HG02981 (cell line): ENCODE data around the gene ARHGAP24.

Experiments
- ATAC-seq: cut with Tn5 transposase; IDR thresholded peaks from one replicate; pipeline ENCODE4 v1.9.1; 2021; ENCODE audit warnings: mild to moderate bottlenecking, moderate library complexity; ENCODE audit not compliant: unreplicated experiment

Gene ARHGAP24

GRCh38 chr4:85769009-85769408, 294.1 kb downstream of the ARHGAP24 start:
- ATAC-seq: no peak

DNA sequence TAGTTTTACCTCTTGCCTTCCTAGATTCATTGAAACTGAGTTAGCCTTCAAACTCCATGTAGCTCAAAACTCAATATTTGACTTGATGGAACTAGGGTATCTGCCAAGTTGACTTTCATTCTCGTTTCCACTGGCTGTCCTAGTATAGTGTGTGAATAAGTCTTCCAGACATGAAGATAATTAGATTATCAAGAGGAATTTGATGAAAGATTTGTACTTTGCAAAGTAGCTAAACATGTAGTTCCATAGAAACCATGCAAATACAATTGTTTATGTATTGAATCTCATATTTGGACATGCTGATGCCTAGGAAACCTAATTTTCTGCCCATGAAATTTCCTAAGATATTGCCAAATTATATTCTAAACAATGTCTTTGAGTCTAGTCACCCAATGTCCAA, 297.5 kb downstream of the ARHGAP24 start:
- no peak for ATAC-seq

DNA sequence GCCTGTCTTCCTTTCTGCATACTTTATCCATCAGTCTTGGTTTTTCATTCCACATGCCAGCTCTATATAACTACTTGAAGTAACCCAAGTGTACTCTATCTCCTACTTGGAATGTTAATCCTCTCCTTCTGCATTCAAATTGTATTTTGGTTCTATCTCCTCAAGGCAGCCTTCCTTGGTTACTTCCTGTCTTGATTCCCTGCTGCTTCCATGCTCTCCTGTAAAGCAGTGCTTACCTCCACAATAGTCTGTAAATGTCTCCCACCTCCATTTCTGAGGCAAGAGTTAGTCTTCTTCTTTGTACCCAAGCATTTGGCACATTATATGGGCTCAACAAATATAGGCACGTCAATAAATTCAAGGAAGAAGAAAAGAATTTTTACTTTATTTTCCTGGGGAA, 298.4 kb downstream of the ARHGAP24 start:
- ATAC-seq: no peak

GRCh38 chr4:85774000-85774399, 299.1 kb downstream of the ARHGAP24 start:
- ATAC-seq: no peak

- ATAC-seq: no peak
These were observed 299.5 kb downstream of the ARHGAP24 start for GRCh38 chr4:85774489-85774888.

DNA sequence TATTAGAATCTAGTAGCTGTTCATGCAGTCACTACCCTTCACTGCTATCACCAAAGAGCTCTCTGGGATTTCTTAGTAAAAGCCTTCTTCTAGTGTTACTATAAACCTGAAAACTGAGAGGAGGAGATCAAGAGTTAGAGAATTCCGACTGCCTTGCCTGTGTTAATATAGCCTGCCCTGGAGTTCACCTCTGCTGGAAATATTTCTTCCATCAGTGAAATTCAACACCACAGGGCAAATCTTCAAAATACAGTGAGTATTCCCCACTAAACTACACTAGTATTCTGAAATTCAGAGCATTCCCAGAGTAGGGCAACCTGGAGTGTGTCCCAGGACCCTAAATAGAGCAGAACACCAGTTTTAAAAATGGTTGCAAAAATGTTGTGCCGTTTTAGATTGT, 301.1 kb downstream of the ARHGAP24 start:
- no peak for ATAC-seq

- ATAC-seq: no peak
These were observed 301.6 kb downstream of the ARHGAP24 start for GRCh38 chr4:85776579-85776978.

- ATAC-seq: peak; percentile 68
These were observed 303.1 kb downstream of the ARHGAP24 start for GRCh38 chr4:85777908-85778631.

GRCh38 chr4:85778632-85779131, 303.7 kb downstream of the ARHGAP24 start:
- peak; percentile 61 for ATAC-seq

- ATAC-seq: peak; percentile 31
These were observed 304.2 kb downstream of the ARHGAP24 start for GRCh38 chr4:85779165-85779564.

DNA sequence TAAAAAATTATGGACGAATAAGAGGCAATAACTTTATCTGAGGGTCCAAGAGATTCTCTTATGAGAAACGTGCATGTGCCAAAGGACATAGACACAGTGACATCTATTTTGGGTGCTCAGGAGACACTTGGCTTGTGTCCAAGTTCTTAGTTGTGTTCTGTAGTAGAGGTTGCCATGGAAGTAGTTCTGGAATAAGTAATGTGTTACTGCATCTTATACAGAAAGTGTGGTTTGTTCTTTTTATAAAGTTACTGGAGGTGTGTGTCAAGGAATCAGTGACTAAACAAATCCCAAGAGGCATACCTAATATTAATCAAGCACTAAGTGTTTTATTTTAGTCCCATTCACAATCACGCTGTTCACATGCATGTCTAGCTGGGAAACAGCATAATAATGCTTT, 305.7 kb downstream of the ARHGAP24 start:
- ATAC-seq: peak; percentile 37

DNA sequence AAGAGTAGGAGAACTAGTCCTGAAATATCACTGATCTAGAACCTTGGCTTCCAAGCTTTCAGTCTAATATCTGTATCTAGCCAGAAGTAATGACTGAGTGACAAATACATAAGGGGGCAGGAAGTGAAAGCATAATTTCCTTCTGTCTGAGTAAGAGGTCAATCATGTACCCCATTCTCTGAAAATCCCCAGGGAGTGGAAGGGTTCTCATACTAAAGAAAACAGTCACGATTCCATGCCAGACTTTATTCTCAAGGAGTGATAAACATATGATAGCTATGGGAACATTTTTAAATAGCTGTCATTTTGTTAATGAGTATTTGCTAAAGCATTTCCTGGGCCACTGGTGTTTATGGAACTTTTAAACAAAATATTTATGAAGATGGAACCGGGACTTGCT, 308.5 kb downstream of the ARHGAP24 start:
- peak; percentile 29 for ATAC-seq

GRCh38 chr4:85783900-85784299, 308.9 kb downstream of the ARHGAP24 start:
- no peak for ATAC-seq

GRCh38 chr4:85784348-85784747, 309.4 kb downstream of the ARHGAP24 start:
- ATAC-seq: no peak

DNA sequence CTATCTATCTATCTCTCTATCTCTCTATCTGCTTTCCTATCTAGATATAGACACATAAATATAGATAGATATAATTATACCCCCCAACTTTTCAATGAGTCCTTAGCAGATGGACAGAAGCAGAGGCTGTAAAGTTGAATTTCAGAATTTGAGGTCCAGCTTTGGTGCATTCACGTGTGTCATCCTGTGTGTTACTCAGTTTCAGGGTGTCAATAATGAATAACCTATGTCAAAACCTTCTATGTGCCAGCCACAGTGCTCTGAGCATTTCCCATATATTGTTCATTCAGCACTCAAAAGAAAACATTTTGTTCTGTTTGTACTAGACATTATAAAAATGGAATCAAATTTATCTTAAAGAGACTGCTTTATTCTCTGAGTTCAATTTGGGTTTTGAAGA, 310.0 kb downstream of the ARHGAP24 start:
- ATAC-seq: peak; percentile 47

GRCh38 chr4:85787133-85787532, 312.2 kb downstream of the ARHGAP24 start:
- no peak for ATAC-seq

- no peak for ATAC-seq
These were observed 313.7 kb downstream of the ARHGAP24 start for GRCh38 chr4:85788604-85789003.

- ATAC-seq: no peak
These were observed 314.3 kb downstream of the ARHGAP24 start for GRCh38 chr4:85789241-85789640.

DNA sequence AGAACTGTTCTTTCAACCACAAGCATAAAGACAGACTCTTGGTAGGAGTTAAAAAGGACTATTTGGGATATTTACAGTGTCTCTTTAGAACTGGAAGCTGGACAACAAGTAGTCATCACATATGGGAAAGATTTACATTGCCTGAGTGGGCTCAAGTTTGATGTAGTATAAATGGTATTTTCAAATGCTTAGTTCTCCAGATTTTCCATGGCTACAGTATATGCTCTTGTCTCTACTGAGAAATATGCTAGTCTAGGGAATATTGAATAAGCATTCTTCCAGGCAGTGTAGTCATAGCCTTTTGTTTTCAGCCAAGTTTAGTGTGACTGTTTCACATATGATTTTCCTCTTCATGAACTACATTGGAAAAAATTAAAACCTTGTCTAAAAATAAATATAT, 315.6 kb downstream of the ARHGAP24 start:
- no peak for ATAC-seq

GRCh38 chr4:85792376-85793232, 317.7 kb downstream of the ARHGAP24 start:
- ATAC-seq: no peak

DNA sequence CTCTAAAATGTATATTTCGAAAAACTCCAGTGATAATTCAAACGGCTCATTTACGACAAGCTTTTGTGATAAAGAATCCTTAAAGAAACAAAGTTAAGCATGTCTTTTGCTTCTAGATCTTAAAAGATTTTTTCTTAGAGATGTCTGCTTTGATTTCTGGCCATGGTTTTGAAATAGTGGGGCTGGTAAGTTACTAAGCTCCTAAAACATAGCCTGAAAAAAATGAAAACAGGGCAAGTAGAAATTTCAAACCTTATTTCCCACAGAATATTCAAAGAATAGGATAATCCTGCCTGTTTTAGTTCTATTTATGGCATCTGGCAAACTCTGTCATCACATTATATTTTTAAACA, 318.3 kb downstream of the ARHGAP24 start:
- no peak for ATAC-seq
